ENCODE results near the gene EPS8L2.

Gene EPS8L2

GRCh38 chr11:774873-775592, 69.0 kb downstream of the EPS8L2 start:
- DNase-seq: peak in 3 of 51 donors; percentile 20 to 30 (median 25)

- no peak for DNase-seq
Observed at GRCh38 chr11:776263-776560, 70.2 kb downstream of the EPS8L2 start.

- peak in 3 of 51 donors; percentile 43 to 65 (median 44) for DNase-seq
Observed at GRCh38 chr11:776561-777287, 70.7 kb downstream of the EPS8L2 start.

Measured in hypothalamus (tissue), 51 donors.